D721Med (cell line): Measurements from ENCODE around the gene MET.
A peak's percentile ranks its signal among the peaks of the same experiment; 100 is the strongest.

Experiments used
- DNase-seq: peaks from one replicate; pipeline ENCODE4 v3.0.0; 2011; ENCODE audit warnings: low spot score; ENCODE audit not compliant: insufficient read length
- FAIRE-seq: peaks from 2 replicates; lab custom pipeline; 2011; peaks lifted over from hg19 to GRCh38; lab: Jason Lieb, UNC
- TF ChIP-seq, protein P1 (sequence below): IDR thresholded peaks from 2 replicates; pipeline ENCODE4 v1.5.1; 2012; ENCODE audit warnings: mild to moderate bottlenecking, control low read depth; ENCODE audit not compliant: insufficient read depth; ENCODE audit errors: missing control alignments

Gene MET

DNA sequence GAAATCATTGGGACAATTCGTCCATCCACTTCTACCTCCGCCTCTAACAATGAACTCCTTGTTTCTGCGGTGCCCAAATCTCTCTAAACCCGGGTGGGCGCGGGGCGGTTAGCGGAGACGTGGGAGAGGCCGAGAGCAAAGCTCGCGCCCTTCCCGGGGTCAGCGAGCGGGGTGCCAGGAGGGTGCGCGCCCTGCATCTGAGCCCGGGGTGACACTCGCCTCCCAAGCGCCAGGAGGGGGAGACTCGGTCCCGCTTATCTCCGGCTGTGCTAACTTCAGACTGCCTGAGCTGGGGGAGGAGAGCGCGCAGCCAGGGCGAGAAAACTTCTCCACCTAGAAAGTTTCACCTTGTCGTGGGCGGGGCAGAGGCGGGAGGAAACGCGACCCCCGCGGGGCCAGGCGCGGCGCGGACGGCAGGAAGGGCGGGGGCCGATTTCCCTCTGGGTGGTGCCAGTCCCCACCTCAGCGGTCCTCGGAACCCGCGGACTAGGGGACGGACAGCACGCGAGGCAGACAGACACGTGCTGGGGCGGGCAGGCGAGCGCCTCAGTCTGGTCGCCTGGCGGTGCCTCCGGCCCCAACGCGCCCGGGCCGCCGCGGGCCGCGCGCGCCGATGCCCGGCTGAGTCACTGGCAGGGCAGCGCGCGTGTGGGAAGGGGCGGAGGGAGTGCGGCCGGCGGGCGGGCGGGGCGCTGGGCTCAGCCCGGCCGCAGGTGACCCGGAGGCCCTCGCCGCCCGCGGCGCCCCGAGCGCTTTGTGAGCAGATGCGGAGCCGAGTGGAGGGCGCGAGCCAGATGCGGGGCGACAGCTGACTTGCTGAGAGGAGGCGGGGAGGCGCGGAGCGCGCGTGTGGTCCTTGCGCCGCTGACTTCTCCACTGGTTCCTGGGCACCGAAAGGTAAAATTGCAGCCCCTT is at the start of gene MET:
Gene MET, plus strand, starts transcription at position 516 of the 915 bp plus-strand sequence. CDS start 26,889 bp downstream, outside the sequence.
- FAIRE-seq (no peak), DNase-seq (no peak)

DNA sequence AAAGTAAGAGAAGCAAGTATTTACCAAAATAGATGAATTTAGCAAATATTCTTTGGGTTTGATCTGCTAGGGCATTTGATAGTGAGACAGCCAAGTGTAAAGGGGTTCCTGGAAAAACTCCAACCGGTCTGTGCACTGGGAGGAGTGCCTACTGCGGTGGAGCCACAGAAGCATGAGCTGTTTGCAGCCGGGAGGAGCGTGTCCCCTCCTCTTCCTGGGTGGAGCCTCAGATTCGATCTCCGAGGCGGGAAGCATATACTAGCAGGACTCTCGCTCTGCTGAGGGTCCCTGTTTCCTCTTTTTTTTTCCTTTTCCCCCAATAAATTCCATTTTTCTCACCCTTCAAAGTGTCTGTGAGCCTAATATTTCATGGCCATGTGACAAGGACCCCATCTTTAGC is 45.1 kb upstream of the MET start:
- TF ChIP-seq, protein P1, sequence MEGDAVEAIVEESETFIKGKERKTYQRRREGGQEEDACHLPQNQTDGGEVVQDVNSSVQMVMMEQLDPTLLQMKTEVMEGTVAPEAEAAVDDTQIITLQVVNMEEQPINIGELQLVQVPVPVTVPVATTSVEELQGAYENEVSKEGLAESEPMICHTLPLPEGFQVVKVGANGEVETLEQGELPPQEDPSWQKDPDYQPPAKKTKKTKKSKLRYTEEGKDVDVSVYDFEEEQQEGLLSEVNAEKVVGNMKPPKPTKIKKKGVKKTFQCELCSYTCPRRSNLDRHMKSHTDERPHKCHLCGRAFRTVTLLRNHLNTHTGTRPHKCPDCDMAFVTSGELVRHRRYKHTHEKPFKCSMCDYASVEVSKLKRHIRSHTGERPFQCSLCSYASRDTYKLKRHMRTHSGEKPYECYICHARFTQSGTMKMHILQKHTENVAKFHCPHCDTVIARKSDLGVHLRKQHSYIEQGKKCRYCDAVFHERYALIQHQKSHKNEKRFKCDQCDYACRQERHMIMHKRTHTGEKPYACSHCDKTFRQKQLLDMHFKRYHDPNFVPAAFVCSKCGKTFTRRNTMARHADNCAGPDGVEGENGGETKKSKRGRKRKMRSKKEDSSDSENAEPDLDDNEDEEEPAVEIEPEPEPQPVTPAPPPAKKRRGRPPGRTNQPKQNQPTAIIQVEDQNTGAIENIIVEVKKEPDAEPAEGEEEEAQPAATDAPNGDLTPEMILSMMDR, result no peak
- DNase-seq, result no peak
- FAIRE-seq, result no peak

More for the DNA sequence above, at the start of gene MET:
- TF ChIP-seq, protein P1, result peak; percentile 19

DNA sequence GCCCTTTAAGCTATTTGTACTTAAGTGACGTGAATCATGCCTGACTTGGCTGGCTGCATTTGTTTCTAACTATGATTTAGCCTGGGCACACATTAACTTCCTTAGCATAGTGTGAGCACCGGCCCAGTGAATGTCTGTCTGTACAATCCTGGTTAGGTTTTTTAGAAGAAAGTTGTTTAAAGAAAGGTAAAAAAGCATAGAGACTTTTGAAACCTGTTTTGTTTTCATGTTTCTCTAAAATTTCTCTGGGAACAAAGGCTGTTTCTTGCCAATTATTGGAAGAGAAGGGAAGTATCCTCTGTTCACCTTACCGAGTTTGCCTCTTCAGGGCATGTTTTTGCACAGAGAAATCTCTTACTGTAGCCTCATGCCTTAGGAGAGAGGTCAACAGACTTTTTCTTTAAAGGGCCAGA is 42.9 kb upstream of the MET start:
- TF ChIP-seq, protein P1, result no peak
- FAIRE-seq (no peak), DNase-seq (no peak)

DNA sequence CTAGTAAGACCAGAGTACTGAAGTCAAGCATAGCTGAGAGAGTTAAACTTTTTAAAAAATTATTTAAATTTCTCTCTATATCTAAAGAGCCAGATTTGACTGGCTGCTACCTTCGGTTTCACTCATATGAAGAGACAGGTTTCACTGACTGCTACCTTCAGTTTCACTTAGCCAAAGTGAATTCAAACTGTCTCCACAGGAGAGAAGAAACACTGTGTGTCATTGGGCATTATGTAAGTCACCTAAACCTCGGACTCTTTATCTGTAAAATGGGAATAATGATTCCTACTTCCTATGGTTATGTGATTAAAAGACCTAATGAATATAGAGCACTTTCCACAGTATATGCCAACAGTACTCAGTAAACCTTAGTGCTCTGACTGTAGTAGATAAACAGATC is 41.6 kb upstream of the MET start:
- TF ChIP-seq, protein P1, result no peak
- FAIRE-seq (no peak), DNase-seq (no peak)

DNA sequence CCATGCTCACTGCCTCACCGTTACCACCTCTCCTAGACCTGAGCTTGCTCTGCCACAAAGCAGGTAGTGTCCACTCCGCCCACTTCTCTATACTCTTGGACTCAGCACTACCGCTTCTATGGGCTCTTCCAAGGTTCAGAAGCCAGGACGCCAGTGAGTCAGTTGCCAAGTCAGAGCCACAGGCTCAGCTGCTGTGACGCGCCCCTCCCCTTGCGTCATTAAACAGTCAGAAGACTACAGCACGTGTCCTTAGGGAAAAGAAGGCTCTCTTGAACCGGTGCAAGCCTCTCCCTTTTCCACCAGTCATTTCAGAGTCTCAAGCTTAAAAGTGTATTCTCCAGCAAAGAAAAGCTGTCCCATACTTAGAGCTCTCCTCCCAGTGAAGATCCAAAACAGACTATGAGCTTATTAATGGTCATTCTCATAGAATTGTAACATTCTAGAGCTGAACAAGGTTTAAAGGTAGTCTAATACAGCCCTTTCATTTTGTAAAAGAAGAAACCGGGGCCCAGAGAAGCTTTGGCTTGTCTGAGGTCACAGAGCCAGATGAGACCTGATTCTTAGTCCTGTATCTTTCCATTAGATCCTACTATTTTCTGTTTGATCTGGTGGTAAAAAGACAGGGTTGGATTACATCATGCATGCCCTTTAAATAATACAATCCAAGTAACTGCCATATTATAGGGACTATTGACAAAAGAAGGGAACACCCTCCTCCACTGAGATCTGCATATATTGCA is 40.9 kb upstream of the MET start:
- no peak for FAIRE-seq
- TF ChIP-seq, protein P1, result no peak
- no peak for DNase-seq

DNA sequence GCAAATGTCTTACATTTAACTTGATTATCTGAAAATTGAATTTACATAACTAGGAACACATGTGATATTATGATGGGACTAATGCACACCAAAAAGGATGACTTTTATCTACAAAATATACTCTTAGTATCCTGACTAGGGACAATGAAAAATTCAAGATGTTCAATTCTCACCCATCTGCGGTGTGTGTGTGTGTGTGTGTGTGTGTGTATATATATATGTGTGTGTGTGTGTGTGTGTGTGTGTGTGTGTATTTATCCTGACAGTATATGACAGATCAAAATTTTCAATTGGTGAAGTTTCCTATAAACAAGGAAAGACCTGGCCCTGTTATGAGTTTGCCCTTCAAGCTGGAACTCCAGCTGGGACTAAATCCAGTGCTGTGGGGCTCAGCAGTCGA is 40.3 kb upstream of the MET start:
- FAIRE-seq (no peak), DNase-seq (no peak)
- TF ChIP-seq, protein P1, result no peak
